CD4-positive, alpha-beta T cell treated with Interleukin-15 for 4 hours (primary cell): ENCODE measurements around the gene ZNF79.
"Not testable (repeated sequence)": the region's sequence is repeated elsewhere in the genome, so short reads cannot be mapped to it uniquely, and the experiment has no call there.

Experiments
- DNase-seq: peaks from one replicate; pipeline ENCODE4 v3.0.0-alpha.2; 2020; ENCODE audit warnings: low spot score

The ZNF79 gene

GRCh38 chr9:127457191-127457878 lies 33.2 kb downstream of the ZNF79 start:
- no peak for DNase-seq

GRCh38 chr9:127458921-127459320 lies 34.7 kb downstream of the ZNF79 start:
- DNase-seq = no peak

GRCh38 chr9:127463382-127463781 lies 39.2 kb downstream of the ZNF79 start:
- DNase-seq = no peak

GRCh38 chr9:127463911-127464310 lies 39.7 kb downstream of the ZNF79 start:
- DNase-seq = no peak

- not testable (repeated sequence) for DNase-seq
Measured at GRCh38 chr9:127466407-127466917, 42.3 kb downstream of the ZNF79 start.

GRCh38 chr9:127467621-127468020 lies 43.4 kb downstream of the ZNF79 start:
- DNase-seq = no peak

GRCh38 chr9:127470662-127471061 lies 46.5 kb downstream of the ZNF79 start:
- no peak for DNase-seq

GRCh38 chr9:127473501-127473900 lies 49.3 kb downstream of the ZNF79 start:
- DNase-seq = no peak

- DNase-seq = no peak
Measured at GRCh38 chr9:127473932-127474331, 49.8 kb downstream of the ZNF79 start.

- DNase-seq = no peak
Measured at GRCh38 chr9:127474592-127474991, 50.4 kb downstream of the ZNF79 start.

GRCh38 chr9:127479507-127480081 lies 55.4 kb downstream of the ZNF79 start:
- no peak for DNase-seq

- no peak for DNase-seq
Measured at GRCh38 chr9:127482662-127483061, 58.5 kb downstream of the ZNF79 start.

- no peak for DNase-seq
Measured at GRCh38 chr9:127485995-127486394, 61.8 kb downstream of the ZNF79 start.

GRCh38 chr9:127488946-127489345 lies 64.8 kb downstream of the ZNF79 start:
- DNase-seq = no peak

GRCh38 chr9:127489471-127490115 lies 65.4 kb downstream of the ZNF79 start:
- DNase-seq = no peak

GRCh38 chr9:127490535-127491230 lies 66.5 kb downstream of the ZNF79 start:
- no peak for DNase-seq

GRCh38 chr9:127491516-127491915 lies 67.3 kb downstream of the ZNF79 start:
- no peak for DNase-seq

GRCh38 chr9:127492616-127493015 lies 68.4 kb downstream of the ZNF79 start:
- DNase-seq = no peak

GRCh38 chr9:127493592-127494303 lies 69.6 kb downstream of the ZNF79 start:
- no peak for DNase-seq

GRCh38 chr9:127494304-127494702 lies 70.1 kb downstream of the ZNF79 start:
- no peak for DNase-seq
